ENCODE measurements around the gene RGS3. TPM values are rescaled to one million over a fixed set of nuclear protein-coding genes. Genes with fewer than 3 reads are reported as not detected.

RGS3 gene
- total RNA-seq, 1 experiment from 2014 or later: 71.1 TPM

- H3K36me3 Mint-ChIP-seq (ENCODE audit: insufficient read depth, unreplicated experiment): peaks cover 41% of the 10 kb centered on the region
- no peak overlapping the region for H3K4me3 Mint-ChIP-seq (ENCODE audit: unreplicated experiment)
- H3K27me3 Mint-ChIP-seq (ENCODE audit: insufficient read depth, unreplicated experiment): no peaks in the 10 kb centered on the region
- no peaks in the 10 kb centered on the region for H3K27me3 ChIP-seq (replicated peaks; ENCODE audit: control insufficient read depth, insufficient read depth, low read length)
- H3K36me3 ChIP-seq (ENCODE audit: control insufficient read depth, insufficient read depth, low read length): peaks cover 2% of the 10 kb centered on the region; the same call in 1 of the 2 replicates
- no peaks in the 10 kb centered on the region for H3K9me3 Mint-ChIP-seq (ENCODE audit: unreplicated experiment)
- H3K4me3 ChIP-seq (ENCODE audit: low read depth, low read length): no peak overlapping the region
- no peaks in the 10 kb centered on the region for H3K9me3 ChIP-seq
- ChIA-PET POLR2A (no interaction called here), CTCF (no interaction called here)
- H3K4me1 Mint-ChIP-seq (ENCODE audit: low read depth, unreplicated experiment): no peaks in the 10 kb centered on the region
- H3K4me1 ChIP-seq: no peaks in the 10 kb centered on the region
- intact Hi-C loops (cut with micrococcal nuclease; ENCODE audit: unreplicated experiment): no loop called here
- no TSS peak for BruUV-seq (replicated peaks)
- no peak overlapping the region for H3K27ac Mint-ChIP-seq (ENCODE audit: unreplicated experiment)
- TF ChIP-seq CTCF (IDR thresholded peaks at IDR 0.05; ENCODE audit: insufficient read depth in 1 of 2, low read depth in 1 of 2, low read length in 1 of 2, severe bottlenecking in 1 of 2, unreplicated experiment in 1 of 2): no peak
- DNase-seq: no peak
Observed at GRCh38 chr9:113587471-113588031, 124.0 kb downstream of the RGS3 start.

- no peak for TF ChIP-seq CTCF (IDR thresholded peaks at IDR 0.05; ENCODE audit: insufficient read depth in 1 of 2, low read depth in 1 of 2, low read length in 1 of 2, severe bottlenecking in 1 of 2, unreplicated experiment in 1 of 2)
- Mint-ChIP-seq H3K27me3 (ENCODE audit: insufficient read depth, unreplicated experiment) (no peaks in the 10 kb centered on the region), H3K9me3 (ENCODE audit: unreplicated experiment) (no peaks in the 10 kb centered on the region), H3K4me3 (ENCODE audit: unreplicated experiment) (no peak overlapping the region), H3K27ac (ENCODE audit: unreplicated experiment) (no peak overlapping the region), H3K4me1 (ENCODE audit: low read depth, unreplicated experiment) (no peaks in the 10 kb centered on the region), H3K36me3 (ENCODE audit: insufficient read depth, unreplicated experiment) (peaks cover 37% of the 10 kb centered on the region)
- no peaks in the 10 kb centered on the region for H3K27me3 ChIP-seq (replicated peaks; ENCODE audit: control insufficient read depth, insufficient read depth, low read length)
- no peaks in the 10 kb centered on the region for H3K4me1 ChIP-seq
- no peak for DNase-seq
- H3K36me3 ChIP-seq (ENCODE audit: control insufficient read depth, insufficient read depth, low read length): peaks cover 2% of the 10 kb centered on the region; the same call in 1 of the 2 replicates
- ChIA-PET POLR2A (interaction anchor here (0.6 kb wide), 1 partner anchor 125 kb away, joined by 3 read pairs; the partner anchor contains the start of gene RGS3), CTCF (interaction anchor here (1.9 to 9.2 kb wide), 2 partner anchors 68 to 142 kb away, joined by 7 to 191 read pairs; no protein-coding TSS in a partner anchor)
- no peaks in the 10 kb centered on the region for H3K9me3 ChIP-seq
- intact Hi-C loops (cut with micrococcal nuclease; ENCODE audit: unreplicated experiment): no loop called here
- no peak overlapping the region for H3K4me3 ChIP-seq (ENCODE audit: low read depth, low read length)
- no TSS peak for BruUV-seq (replicated peaks)
Observed at GRCh38 chr9:113588242-113588810, 124.8 kb downstream of the RGS3 start.

GRCh38 chr9:113588936-113589335 lies 125.4 kb downstream of the RGS3 start:
- intact Hi-C loops (cut with micrococcal nuclease; ENCODE audit: unreplicated experiment): no loop called here
- H3K36me3 ChIP-seq (ENCODE audit: control insufficient read depth, insufficient read depth, low read length): no peaks in the 10 kb centered on the region
- no TSS peak for BruUV-seq (replicated peaks)
- H3K4me3 Mint-ChIP-seq (ENCODE audit: unreplicated experiment): no peak overlapping the region
- H3K27ac Mint-ChIP-seq (ENCODE audit: unreplicated experiment): no peak overlapping the region
- ChIA-PET CTCF (interaction anchor here (1.9 to 9.2 kb wide), 2 partner anchors 67 to 143 kb away, joined by 7 to 191 read pairs; no protein-coding TSS in a partner anchor), POLR2A (interaction anchor here (0.6 kb wide), 1 partner anchor 125 kb away, joined by 3 read pairs; the partner anchor contains the start of gene RGS3)
- no peaks in the 10 kb centered on the region for H3K9me3 ChIP-seq
- no peak overlapping the region for H3K4me3 ChIP-seq (ENCODE audit: low read depth, low read length)
- H3K4me1 ChIP-seq: no peaks in the 10 kb centered on the region
- peaks cover 31% of the 10 kb centered on the region for H3K36me3 Mint-ChIP-seq (ENCODE audit: insufficient read depth, unreplicated experiment)
- DNase-seq: no peak
- H3K9me3 Mint-ChIP-seq (ENCODE audit: unreplicated experiment): no peaks in the 10 kb centered on the region
- H3K27me3 Mint-ChIP-seq (ENCODE audit: insufficient read depth, unreplicated experiment): no peaks in the 10 kb centered on the region
- no peaks in the 10 kb centered on the region for H3K27me3 ChIP-seq (replicated peaks; ENCODE audit: control insufficient read depth, insufficient read depth, low read length)
- no peaks in the 10 kb centered on the region for H3K4me1 Mint-ChIP-seq (ENCODE audit: low read depth, unreplicated experiment)
- TF ChIP-seq CTCF (IDR thresholded peaks at IDR 0.05; ENCODE audit: insufficient read depth in 1 of 2, low read depth in 1 of 2, low read length in 1 of 2, severe bottlenecking in 1 of 2, unreplicated experiment in 1 of 2): no peak
